Measurements from ENCODE around the gene ADRA2B.

Gene ADRA2B

GRCh38 chr2:96089356-96090195 lies 26.8 kb downstream of the ADRA2B start:
- TF ChIP-seq NFIC (IDR thresholded peaks at IDR 0.05) (0 out of 2 replicates have a peak, but pooled peaks have one; percentile 3), TAF1 (IDR thresholded peaks at IDR 0.05; ENCODE audit: low read depth) (no peak)

GRCh38 chr2:96088340-96089335 lies 27.7 kb downstream of the ADRA2B start:
- TF ChIP-seq EP300 (IDR thresholded peaks at IDR 0.05; ENCODE audit: borderline replicate concordance) (no peak), TCF12 (IDR thresholded peaks at IDR 0.05; ENCODE audit: low read depth) (no peak), YY1 (IDR thresholded peaks at IDR 0.05; ENCODE audit: low read depth) (no peak), FOXM1 (IDR thresholded peaks at IDR 0.05; ENCODE audit: borderline replicate concordance, low read depth) (no peak), RAD21 (IDR thresholded peaks at IDR 0.05; ENCODE audit: low read depth) (no peak), EGR1 (IDR thresholded peaks at IDR 0.05) (no peak), ZBTB7A (IDR thresholded peaks at IDR 0.05; ENCODE audit: low read depth) (no peak), NFIC (IDR thresholded peaks at IDR 0.05) (no peak), USF1 (IDR thresholded peaks at IDR 0.05) (no peak), CREB1 (IDR thresholded peaks at IDR 0.05; ENCODE audit: low read depth) (no peak), TEAD4 (IDR thresholded peaks at IDR 0.05) (no peak), CEBPB (IDR thresholded peaks at IDR 0.05) (no peak), TAF1 (IDR thresholded peaks at IDR 0.05; ENCODE audit: low read depth) (no peak), MAX (IDR thresholded peaks at IDR 0.05) (no peak), REST (IDR thresholded peaks at IDR 0.05; ENCODE audit: low read depth) (no peak)

- TF ChIP-seq USF1 (IDR thresholded peaks at IDR 0.05) (no peak), CREB1 (IDR thresholded peaks at IDR 0.05; ENCODE audit: low read depth) (no peak), FOXM1 (IDR thresholded peaks at IDR 0.05; ENCODE audit: borderline replicate concordance, low read depth) (no peak), CEBPB (IDR thresholded peaks at IDR 0.05) (no peak), NFIC (IDR thresholded peaks at IDR 0.05) (no peak), RAD21 (IDR thresholded peaks at IDR 0.05; ENCODE audit: low read depth) (no peak), TAF1 (IDR thresholded peaks at IDR 0.05; ENCODE audit: low read depth) (no peak), REST (IDR thresholded peaks at IDR 0.05; ENCODE audit: low read depth) (no peak)
These were observed 29.2 kb downstream of the ADRA2B start for GRCh38 chr2:96087130-96087529.

- TF ChIP-seq YY1 (IDR thresholded peaks at IDR 0.05; ENCODE audit: low read depth) = no peak
- no peak for TF ChIP-seq REST (IDR thresholded peaks at IDR 0.05; ENCODE audit: low read depth)
- TF ChIP-seq CEBPB (IDR thresholded peaks at IDR 0.05) = no peak
- TF ChIP-seq TCF12 (IDR thresholded peaks at IDR 0.05; ENCODE audit: low read depth) = no peak
These were observed 30.6 kb downstream of the ADRA2B start for GRCh38 chr2:96085541-96086355.
